Neutrophil (primary cell): ENCODE results near the gene RASA2.
A peak's percentile ranks its signal among the peaks of the same experiment; 100 is the strongest.

Experiments
- H3K27ac ChIP-seq: fragments of 200-600 bp; sonication (generic); 2 replicates; pipeline ENCODE4 v1.5.1; 2016; ENCODE audit warnings: mild to moderate bottlenecking, moderate library complexity
- H3K27me3 ChIP-seq: fragments of 200-600 bp; sonication (generic); 2 replicates; pipeline ENCODE4 v1.6.0; 2016; ENCODE audit warnings: mild to moderate bottlenecking
- H3K36me3 ChIP-seq: fragments of 200-600 bp; sonication (generic); 2 replicates; pipeline ENCODE4 v1.5.1; 2017
- H3K4me1 ChIP-seq, 2 experiments: fragments of 200-600 bp in 1 of 2; sonication (generic) in 1 of 2; 1 replicate in 1 of 2; 2 replicates in 1 of 2; pipeline versions ENCODE4 v1.5.1 to v1.6.1; 2013 to 2016; ENCODE audit warnings: low read depth in 1 of 2, low read length in 1 of 2, mild to moderate bottlenecking in 1 of 2, moderate library complexity in 1 of 2; ENCODE audit not compliant: control insufficient read depth in 1 of 2, insufficient read depth in 1 of 2
- H3K4me3 ChIP-seq, 2 experiments: fragments of 200-600 bp in 1 of 2; sonication (generic) in 1 of 2; 1 replicate in 1 of 2; 2 replicates in 1 of 2; pipeline ENCODE4 v1.5.1; 2013 to 2016; ENCODE audit warnings: low read depth in 1 of 2, low read length in 1 of 2, mild to moderate bottlenecking in 1 of 2, moderate library complexity in 1 of 2
- H3K9me3 ChIP-seq: fragments of 200-600 bp; sonication (generic); 2 replicates; pipeline ENCODE4 v1.5.1; 2016
- TF ChIP-seq, protein P1 (sequence below): fragments of 200-600 bp; sonication (generic); IDR thresholded peaks from 2 replicates; pipeline ENCODE4 v1.5.1; 2016; ENCODE audit warnings: antibody characterized with exemption

Gene RASA2

DNA sequence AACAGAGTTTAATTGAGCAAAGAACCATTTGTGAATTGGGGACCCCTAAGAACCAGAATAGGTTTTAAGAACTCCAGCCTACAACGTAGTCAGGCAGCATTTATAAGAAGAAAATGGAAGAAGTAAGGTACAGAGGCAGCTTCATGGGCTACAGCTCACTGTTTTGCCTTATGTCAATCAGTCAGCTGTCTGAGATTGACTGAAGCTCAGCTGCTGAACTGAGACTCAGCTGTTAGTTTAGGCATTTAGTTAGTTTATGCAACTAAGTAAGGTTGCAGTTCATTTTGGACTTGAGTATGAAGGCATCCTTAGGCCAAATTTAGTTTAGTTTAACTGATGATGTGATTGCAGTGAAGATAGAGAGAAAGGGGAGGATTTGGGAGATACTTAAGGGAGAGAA is 34.1 kb upstream of the RASA2 start:
- TF ChIP-seq, protein P1, sequence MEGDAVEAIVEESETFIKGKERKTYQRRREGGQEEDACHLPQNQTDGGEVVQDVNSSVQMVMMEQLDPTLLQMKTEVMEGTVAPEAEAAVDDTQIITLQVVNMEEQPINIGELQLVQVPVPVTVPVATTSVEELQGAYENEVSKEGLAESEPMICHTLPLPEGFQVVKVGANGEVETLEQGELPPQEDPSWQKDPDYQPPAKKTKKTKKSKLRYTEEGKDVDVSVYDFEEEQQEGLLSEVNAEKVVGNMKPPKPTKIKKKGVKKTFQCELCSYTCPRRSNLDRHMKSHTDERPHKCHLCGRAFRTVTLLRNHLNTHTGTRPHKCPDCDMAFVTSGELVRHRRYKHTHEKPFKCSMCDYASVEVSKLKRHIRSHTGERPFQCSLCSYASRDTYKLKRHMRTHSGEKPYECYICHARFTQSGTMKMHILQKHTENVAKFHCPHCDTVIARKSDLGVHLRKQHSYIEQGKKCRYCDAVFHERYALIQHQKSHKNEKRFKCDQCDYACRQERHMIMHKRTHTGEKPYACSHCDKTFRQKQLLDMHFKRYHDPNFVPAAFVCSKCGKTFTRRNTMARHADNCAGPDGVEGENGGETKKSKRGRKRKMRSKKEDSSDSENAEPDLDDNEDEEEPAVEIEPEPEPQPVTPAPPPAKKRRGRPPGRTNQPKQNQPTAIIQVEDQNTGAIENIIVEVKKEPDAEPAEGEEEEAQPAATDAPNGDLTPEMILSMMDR, result no peak
- peaks cover 5 to 13% of the 10 kb centered on the region in 2 experiments for H3K4me1 ChIP-seq
- peak overlapping the region; percentile 74 for H3K27ac ChIP-seq

DNA sequence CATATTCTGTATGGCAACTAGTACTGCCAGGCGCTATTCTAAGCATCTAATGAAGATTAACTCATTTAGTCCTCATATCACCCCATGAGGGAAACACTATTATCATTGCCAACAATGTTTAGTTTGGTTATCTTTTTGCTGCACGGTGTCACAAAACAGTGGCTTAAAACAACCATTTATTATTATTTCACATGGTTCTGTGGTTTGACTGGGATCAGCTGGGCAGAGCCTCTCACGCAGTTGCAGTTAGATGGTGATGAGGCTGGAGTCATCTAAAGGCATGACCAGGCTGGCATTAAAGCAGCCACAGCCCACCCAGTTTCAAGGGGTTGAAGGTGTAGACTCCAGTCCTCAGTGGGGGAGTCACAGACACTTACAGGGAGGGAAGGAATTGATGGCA is 32.8 kb upstream of the RASA2 start:
- Histone ChIP-seq H3K36me3 (no peaks in the 10 kb centered on the region), H3K27me3 (no peaks in the 10 kb centered on the region), H3K4me3 (no peak overlapping the region), H3K27ac (no peak overlapping the region), H3K9me3 (no peaks in the 10 kb centered on the region), H3K4me1 (peaks cover 5 to 13% of the 10 kb centered on the region in 2 experiments)
- TF ChIP-seq, protein P1, result no peak

More for the DNA sequence above, 34.1 kb upstream of the RASA2 start:
- Histone ChIP-seq H3K36me3 (no peaks in the 10 kb centered on the region), H3K27me3 (no peaks in the 10 kb centered on the region), H3K4me3 (no peak overlapping the region), H3K9me3 (no peaks in the 10 kb centered on the region)

DNA sequence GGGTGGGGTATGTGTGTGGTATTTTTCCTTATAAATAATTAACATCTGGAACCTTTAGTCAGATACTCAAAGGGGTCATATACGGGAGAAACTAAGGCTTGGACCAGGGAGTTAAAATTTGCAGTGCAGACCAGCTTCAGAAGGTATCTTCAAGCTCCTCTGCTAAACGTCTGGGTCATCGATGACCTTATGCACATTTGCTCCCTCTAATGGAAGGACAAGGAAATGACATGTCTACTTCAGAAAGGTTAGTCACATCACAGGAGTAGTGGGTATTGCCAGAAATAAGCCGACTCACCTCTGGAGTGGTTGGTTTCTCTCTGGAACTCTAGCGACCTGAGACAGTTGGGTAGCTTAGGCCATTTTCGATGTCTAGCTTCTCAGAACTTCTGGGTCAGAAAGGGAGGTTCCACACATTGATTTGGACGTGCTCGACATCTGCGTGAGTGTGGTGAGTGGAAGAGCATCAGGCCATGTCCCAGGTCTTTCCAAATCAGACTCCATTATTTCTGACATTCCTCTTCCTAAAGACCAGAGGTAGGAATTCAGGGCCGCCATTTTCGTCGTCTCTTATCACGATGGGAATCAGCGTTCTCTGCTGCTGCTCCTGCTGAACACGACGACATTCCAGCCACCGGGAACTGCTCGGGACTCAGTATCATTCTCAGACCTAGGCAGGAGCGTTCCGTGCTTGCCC is 31.8 kb upstream of the RASA2 start:
- no peak overlapping the region for H3K4me3 ChIP-seq
- TF ChIP-seq, protein P1, result peak; percentile 64

DNA sequence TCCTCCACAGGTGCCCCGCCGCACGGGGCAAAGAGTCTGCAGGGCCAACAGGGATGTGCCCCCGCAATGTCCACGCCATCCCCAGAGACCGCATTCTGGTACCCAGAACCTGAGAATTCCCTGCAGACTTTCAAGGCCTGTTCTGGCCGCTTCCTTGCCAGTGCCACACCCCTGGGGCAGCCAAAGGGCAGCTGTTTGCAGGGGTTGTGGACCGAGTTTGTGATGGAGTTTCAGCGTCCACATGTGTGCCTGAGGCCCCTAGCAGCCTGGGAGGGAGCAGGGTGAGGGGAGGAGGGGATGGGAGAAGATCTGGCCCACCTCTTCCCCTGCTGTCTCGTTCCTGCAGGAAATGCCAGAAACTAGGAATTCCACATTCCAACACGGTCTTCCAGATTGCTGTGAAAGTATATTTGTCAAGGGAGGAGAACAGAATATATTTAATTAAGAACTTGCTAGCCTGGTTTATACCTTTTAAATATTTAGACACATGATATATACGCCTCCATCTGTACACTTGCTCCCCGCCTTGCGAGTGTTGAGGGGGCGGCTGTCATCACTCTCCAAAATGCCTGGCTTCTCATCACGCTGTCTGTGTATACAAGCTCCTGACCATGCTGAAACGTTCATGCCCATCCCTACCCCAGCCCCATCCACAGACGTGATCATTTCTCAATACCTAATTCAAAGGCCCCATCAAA is 31.1 kb upstream of the RASA2 start:
- TF ChIP-seq, protein P1, result no peak
- Histone ChIP-seq H3K4me3 (no peak overlapping the region), H3K27me3 (no peaks in the 10 kb centered on the region), H3K27ac (no peak overlapping the region), H3K9me3 (no peaks in the 10 kb centered on the region), H3K36me3 (no peaks in the 10 kb centered on the region), H3K4me1 (peaks cover 5 to 13% of the 10 kb centered on the region in 2 experiments)

More for the DNA sequence above, 31.8 kb upstream of the RASA2 start:
- no peaks in the 10 kb centered on the region for H3K27me3 ChIP-seq
- no peak overlapping the region for H3K27ac ChIP-seq
- H3K9me3 ChIP-seq, result no peaks in the 10 kb centered on the region
- H3K4me1 ChIP-seq, result peaks cover 5 to 13% of the 10 kb centered on the region in 2 experiments
- no peaks in the 10 kb centered on the region for H3K36me3 ChIP-seq

DNA sequence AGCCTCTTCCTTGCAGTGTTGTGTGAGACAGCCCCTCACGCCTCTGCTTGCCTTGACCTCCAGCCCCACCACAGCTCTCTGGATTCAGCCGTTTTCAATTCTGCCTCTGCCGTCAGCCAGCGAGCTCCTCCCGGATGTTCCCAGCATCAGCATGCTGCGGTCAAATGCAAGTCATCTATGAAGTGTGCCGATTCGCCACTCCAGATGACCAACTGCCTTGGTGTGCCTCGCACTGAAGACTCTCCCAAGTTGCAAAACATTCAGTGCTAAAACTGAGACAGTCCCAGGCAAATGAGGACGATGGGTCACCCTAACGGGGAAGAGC is 30.6 kb upstream of the RASA2 start:
- H3K27me3 ChIP-seq, result no peaks in the 10 kb centered on the region
- TF ChIP-seq, protein P1, result no peak
- H3K27ac ChIP-seq, result no peak overlapping the region
- peaks cover 5 to 13% of the 10 kb centered on the region in 2 experiments for H3K4me1 ChIP-seq
- H3K9me3 ChIP-seq, result no peaks in the 10 kb centered on the region
- H3K4me3 ChIP-seq, result no peak overlapping the region
- no peaks in the 10 kb centered on the region for H3K36me3 ChIP-seq
